HEK293 (cell line): ENCODE measurements around the gene DOK3.

ENCODE experiments used
- CTCF ChIA-PET: fragments of 350-600 bp; formaldehyde crosslinking; extraction: SDS; loops from one replicate; lab custom pipeline; 2021; ENCODE audit warnings: antibody characterized with exemption; lab: Yijun Ruan, JAX
- POLR2A ChIA-PET: fragments of 300-600 bp; formaldehyde crosslinking; extraction: SDS; loops from one replicate; lab custom pipeline; 2020; ENCODE audit warnings: antibody characterized with exemption, inconsistent platforms; lab: Yijun Ruan, JAX
- H3K27ac ChIP-seq: fragments of 200-500 bp; sonication (Bioruptor generic); 2 replicates; pipeline ENCODE4 v1.5.1; 2014; ENCODE audit warnings: low read depth, low read length, control low read depth, inconsistent platforms; ENCODE audit errors: extremely low read depth
- H3K36me3 ChIP-seq, 2 experiments: fragments of 200-500 bp in 1 of 2; sonication (Bioruptor generic) in 1 of 2; 1 replicate in 1 of 2; 2 replicates in 1 of 2; pipeline ENCODE4 v1.5.1; 2014 to 2017; ENCODE audit warnings: inconsistent platforms in 2 of 2, low read length in 2 of 2; ENCODE audit not compliant: control insufficient read depth in 2 of 2, insufficient read depth in 1 of 2
- H3K4me1 ChIP-seq: fragments of 200-500 bp; sonication (Bioruptor generic); 2 replicates; pipeline ENCODE4 v1.5.1; 2014; ENCODE audit warnings: mild to moderate bottlenecking, low read length, inconsistent platforms; ENCODE audit not compliant: control insufficient read depth, insufficient read depth
- H3K4me3 ChIP-seq: 2 replicates; pipeline ENCODE4 v1.5.1; 2011; ENCODE audit warnings: low read depth, mild to moderate bottlenecking, control low read depth, low read length, moderate library complexity
- H3K9me3 ChIP-seq: fragments of 200-500 bp; sonication (Bioruptor generic); 2 replicates; pipeline ENCODE4 v1.5.1; 2014; ENCODE audit warnings: low read depth, low read length, inconsistent platforms; ENCODE audit not compliant: control insufficient read depth, insufficient read depth
- GLIS2 ChIP-seq: fragments of 450-650 bp; formaldehyde crosslinking; IDR thresholded peaks from 2 replicates; pipeline ENCODE4 v1.5.1; 2016; ENCODE audit warnings: missing biosample characterization, missing genetic modification characterization
- MYNN ChIP-seq: fragments of 450-650 bp; formaldehyde crosslinking; IDR thresholded peaks from 2 replicates; pipeline ENCODE4 v1.5.1; 2016; ENCODE audit warnings: missing biosample characterization, missing genetic modification characterization, borderline replicate concordance
- PATZ1 ChIP-seq: fragments of 450-650 bp; formaldehyde crosslinking; IDR thresholded peaks from 2 replicates; pipeline ENCODE4 v1.5.1; 2016; ENCODE audit warnings: missing biosample characterization, missing genetic modification characterization
- PRDM1 ChIP-seq: fragments of 450-650 bp; formaldehyde crosslinking; IDR thresholded peaks from 2 replicates; pipeline ENCODE4; 2016; ENCODE audit warnings: missing biosample characterization, missing genetic modification characterization
- PRDM4 ChIP-seq: fragments of 450-650 bp; formaldehyde crosslinking; IDR thresholded peaks from 2 replicates; pipeline ENCODE4 v1.5.1; 2017; ENCODE audit warnings: missing biosample characterization, missing genetic modification characterization
- ZBTB8A ChIP-seq: fragments of 450-650 bp; formaldehyde crosslinking; IDR thresholded peaks from 2 replicates; pipeline ENCODE4 v1.5.1; 2016; ENCODE audit warnings: missing biosample characterization, missing genetic modification characterization
- ZNF140 ChIP-seq: fragments of 450-650 bp; formaldehyde crosslinking; IDR thresholded peaks from 2 replicates; pipeline ENCODE4 v1.5.1; 2016; ENCODE audit warnings: missing biosample characterization, missing genetic modification characterization
- ZNF146 ChIP-seq: fragments of 450-650 bp; formaldehyde crosslinking; IDR thresholded peaks from 2 replicates; pipeline ENCODE4 v1.5.1; 2016; ENCODE audit warnings: missing biosample characterization, missing genetic modification characterization
- ZNF16 ChIP-seq: fragments of 450-650 bp; formaldehyde crosslinking; IDR thresholded peaks from 2 replicates; pipeline ENCODE4 v1.5.1; 2016; ENCODE audit warnings: low read depth, missing biosample characterization, missing genetic modification characterization
- ZNF184 ChIP-seq: fragments of 450-650 bp; IDR thresholded peaks from 2 replicates; pipeline ENCODE4 v1.5.1; 2018; ENCODE audit warnings: missing biosample characterization, mild to moderate bottlenecking, missing genetic modification characterization
- ZNF248 ChIP-seq: fragments of 450-650 bp; formaldehyde crosslinking; IDR thresholded peaks from 2 replicates; pipeline ENCODE4 v1.5.1; 2017; ENCODE audit warnings: missing biosample characterization, missing genetic modification characterization
- ZNF280C ChIP-seq: fragments of 450-650 bp; formaldehyde crosslinking; IDR thresholded peaks from 2 replicates; pipeline ENCODE4 v1.5.1; 2016; ENCODE audit warnings: missing biosample characterization, missing genetic modification characterization
- ZNF341 ChIP-seq: fragments of 450-650 bp; formaldehyde crosslinking; IDR thresholded peaks from 2 replicates; pipeline ENCODE4; 2016; ENCODE audit warnings: low read depth, missing biosample characterization, missing genetic modification characterization
- ZNF366 ChIP-seq: fragments of 450-650 bp; formaldehyde crosslinking; conservative IDR thresholded peaks from 2 replicates; pipeline ENCODE4 v1.5.1; 2016; ENCODE audit warnings: missing biosample characterization, missing genetic modification characterization
- ZNF37A ChIP-seq: fragments of 450-650 bp; IDR thresholded peaks from 2 replicates; pipeline ENCODE4 v1.5.1; 2018; ENCODE audit warnings: missing biosample characterization, missing genetic modification characterization
- ZNF404 ChIP-seq: fragments of 450-650 bp; formaldehyde crosslinking; IDR thresholded peaks from 2 replicates; pipeline ENCODE4 v1.5.1; 2017; ENCODE audit warnings: missing biosample characterization, missing genetic modification characterization
- ZNF449 ChIP-seq: fragments of 450-650 bp; formaldehyde crosslinking; IDR thresholded peaks from 2 replicates; pipeline ENCODE4 v1.5.1; 2017; ENCODE audit warnings: missing biosample characterization, mild to moderate bottlenecking, missing genetic modification characterization, moderate library complexity
- ZNF501 ChIP-seq: fragments of 450-650 bp; formaldehyde crosslinking; IDR thresholded peaks from 2 replicates; pipeline ENCODE4 v1.5.1; 2016; ENCODE audit warnings: missing biosample characterization, missing genetic modification characterization
- ZNF654 ChIP-seq: fragments of 450-650 bp; formaldehyde crosslinking; IDR thresholded peaks from 2 replicates; pipeline ENCODE4 v1.5.1; 2016; ENCODE audit warnings: low read depth, missing biosample characterization, missing genetic modification characterization
- ZNF707 ChIP-seq: fragments of 450-650 bp; formaldehyde crosslinking; IDR thresholded peaks from 2 replicates; pipeline ENCODE4 v1.5.1; 2016; ENCODE audit warnings: missing biosample characterization, missing genetic modification characterization
- ZNF747 ChIP-seq: fragments of 450-650 bp; formaldehyde crosslinking; IDR thresholded peaks from 2 replicates; pipeline ENCODE4 v1.5.1; 2016; ENCODE audit warnings: missing biosample characterization, missing genetic modification characterization
- ZNF777 ChIP-seq: fragments of 450-650 bp; formaldehyde crosslinking; IDR thresholded peaks from 2 replicates; pipeline ENCODE4 v1.5.1; 2017; ENCODE audit warnings: missing biosample characterization, missing genetic modification characterization, borderline replicate concordance
- ZNF785 ChIP-seq: fragments of 450-650 bp; formaldehyde crosslinking; IDR thresholded peaks from 2 replicates; pipeline ENCODE4 v1.5.1; 2016; ENCODE audit warnings: missing biosample characterization, missing genetic modification characterization
- ZSCAN30 ChIP-seq: fragments of 450-650 bp; IDR thresholded peaks from 2 replicates; pipeline ENCODE4 v1.5.1; 2018; ENCODE audit warnings: missing biosample characterization, mild to moderate bottlenecking, missing genetic modification characterization, moderate library complexity

Gene DOK3

GRCh38 chr5:177501874-177502678 is 7.5 kb downstream of the DOK3 start:
- Histone ChIP-seq H3K27ac (no peak overlapping the region), H3K4me1 (no peaks in the 10 kb centered on the region; the same call in 1 of the 2 replicates), H3K9me3 (no peaks in the 10 kb centered on the region), H3K4me3 (no peak overlapping the region), H3K36me3 (no peaks in the 10 kb centered on the region)
- POLR2A ChIA-PET: interaction anchor here (1.2 to 2.0 kb wide), 3 partner anchors 27 to 47 kb away, joined by 3 to 12 read pairs (median 6); no protein-coding TSS in a partner anchor
- CTCF ChIA-PET: interaction anchor here (0.6 to 5.0 kb wide), 36 partner anchors 8 to 656 kb away, joined by 3 to 54 read pairs (median 5); partner anchors contain the start of genes DDX41, DOK3 and LMAN2
- TF ChIP-seq PRDM1 (tag by site-specific recombination): peak; percentile 99
- no peak for TF ChIP-seq ZNF140 (tag by site-specific recombination)

DNA sequence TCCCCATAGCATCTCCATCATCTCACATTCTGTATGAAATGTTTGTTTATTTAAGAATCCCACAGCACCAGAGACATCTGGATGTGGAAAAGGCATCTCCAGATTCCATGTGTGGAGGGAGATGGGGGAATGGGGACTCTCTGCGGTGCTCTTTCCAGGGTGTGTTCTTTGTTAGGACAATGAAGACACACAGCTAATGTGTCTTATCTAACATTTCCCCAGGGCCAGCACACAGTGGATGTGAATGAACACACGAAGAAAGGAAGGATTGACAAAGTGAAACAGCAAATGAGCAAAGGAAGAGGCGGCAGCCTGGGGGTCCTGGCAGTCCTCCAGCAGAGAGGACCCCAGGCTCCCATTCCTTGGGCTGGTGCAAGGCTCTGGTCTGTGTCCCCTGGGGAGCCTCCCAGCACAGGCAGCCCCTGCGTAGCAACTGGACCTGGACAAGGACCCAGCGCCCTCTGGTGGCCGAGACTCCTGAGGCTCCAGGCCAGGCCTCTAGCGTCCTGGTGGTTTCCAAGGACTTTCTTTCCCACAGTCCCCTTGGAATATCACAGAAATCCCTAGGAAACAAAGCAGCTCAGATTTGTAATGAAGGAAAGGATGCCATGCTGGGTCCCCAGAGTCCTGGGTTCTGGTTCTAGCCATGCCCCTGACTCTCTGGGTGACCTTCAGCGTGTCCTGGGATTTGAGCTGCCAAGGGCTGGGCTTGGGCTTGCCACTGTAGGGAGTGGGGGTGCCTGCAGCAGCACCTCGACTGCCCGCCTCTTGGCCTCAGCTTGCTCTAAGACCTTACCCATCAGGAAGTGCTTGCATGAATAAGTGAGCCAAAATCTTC is 8.7 kb downstream of the DOK3 start:
- Histone ChIP-seq H3K27ac (no peak overlapping the region), H3K4me1 (peaks cover 6% of the 10 kb centered on the region), H3K36me3 (peaks cover 0 to under 1% of the 10 kb centered on the region in 2 experiments; a peak in 1 of 3 replicates), H3K4me3 (no peak overlapping the region), H3K9me3 (no peaks in the 10 kb centered on the region)
- POLR2A ChIA-PET: interaction anchor here (1.2 to 2.0 kb wide), 4 partner anchors 17 to 46 kb away, joined by 3 to 12 read pairs (median 4); no protein-coding TSS in a partner anchor
- CTCF ChIA-PET: interaction anchor here (0.6 to 5.0 kb wide), 39 partner anchors 8 to 388 kb away, joined by 3 to 54 read pairs (median 5); partner anchors contain the start of genes DDX41 and DOK3
- TF ChIP-seq GLIS2 (tag by site-specific recombination) (peak; percentile 95), ZNF341 (no peak), ZNF501 (no peak), ZNF184 (tag by site-specific recombination) (no peak), ZNF777 (no peak), ZSCAN30 (tag by site-specific recombination) (peak; percentile 76; the same call in 1 of the 2 replicates), PRDM4 (tag by site-specific recombination) (no peak), MYNN (tag by site-specific recombination) (no peak), ZNF404 (tag by site-specific recombination) (no peak), ZNF449 (tag by site-specific recombination) (no peak), ZNF37A (tag by site-specific recombination) (no peak), PRDM1 (tag by site-specific recombination) (no peak), ZNF248 (tag by site-specific recombination) (no peak), PATZ1 (tag by site-specific recombination) (peak; percentile 68), ZNF146 (tag by site-specific recombination) (no peak), ZNF140 (tag by site-specific recombination) (no peak), ZBTB8A (0 out of 2 replicates have a peak, but pooled peaks have one; percentile 15), ZNF785 (tag by site-specific recombination) (no peak), ZNF366 (no peak), ZNF280C (tag by site-specific recombination) (no peak), ZNF747 (tag by site-specific recombination) (no peak), ZNF16 (no peak), ZNF707 (tag by site-specific recombination) (no peak), ZNF654 (peak; percentile 76)
